ENCODE data around the gene CRYGC.
"Not testable (repeated sequence)": the region's sequence is repeated elsewhere in the genome, so short reads cannot be mapped to it uniquely, and the experiment has no call there.

The CRYGC gene

GRCh38 chr2:208147759-208148158 is 18.1 kb upstream of the CRYGC start:
- DNase-seq (ENCODE audit: low spot score), result no peak
- no peak for TF ChIP-seq CTCF (IDR thresholded peaks at IDR 0.05; ENCODE audit: extremely low read depth, missing control alignments)

GRCh38 chr2:208147008-208147407 is 17.4 kb upstream of the CRYGC start:
- DNase-seq (ENCODE audit: low spot score), result no peak
- TF ChIP-seq CTCF (IDR thresholded peaks at IDR 0.05; ENCODE audit: extremely low read depth, missing control alignments), result no peak

- no peak for DNase-seq (ENCODE audit: low spot score)
- no peak for TF ChIP-seq CTCF (IDR thresholded peaks at IDR 0.05; ENCODE audit: extremely low read depth, missing control alignments)
These were observed 16.4 kb upstream of the CRYGC start, which contains the start of gene CRYGB for GRCh38 chr2:208146006-208146405. Gene CRYGB (minus strand): TSS chr2:208146158. CDS start chr2:208146120, 38 bp downstream.

- TF ChIP-seq CTCF (IDR thresholded peaks at IDR 0.05; ENCODE audit: extremely low read depth, missing control alignments), result no peak
- no peak for DNase-seq (ENCODE audit: low spot score)
These were observed 13.5 kb upstream of the CRYGC start for GRCh38 chr2:208142925-208143799.

GRCh38 chr2:208142240-208142924 is 12.8 kb upstream of the CRYGC start:
- no peak for DNase-seq (ENCODE audit: low spot score)
- no peak for TF ChIP-seq CTCF (IDR thresholded peaks at IDR 0.05; ENCODE audit: extremely low read depth, missing control alignments)

GRCh38 chr2:208139447-208139846 is 9.8 kb upstream of the CRYGC start:
- TF ChIP-seq CTCF (IDR thresholded peaks at IDR 0.05; ENCODE audit: extremely low read depth, missing control alignments), result no peak
- DNase-seq (ENCODE audit: low spot score), result no peak

- not testable (repeated sequence) for DNase-seq (ENCODE audit: low spot score)
These were observed 8.7 kb upstream of the CRYGC start for GRCh38 chr2:208138334-208138733.
